GM23248 (cell line): ENCODE data around the gene PCED1A.

ENCODE experiments used
- EZH2 ChIP-seq: fragments of 200-600 bp; sonication (generic); IDR thresholded peaks from 2 replicates; pipeline ENCODE4 v1.6.1; 2018; ENCODE audit warnings: antibody characterized with exemption, mild to moderate bottlenecking; ENCODE audit not compliant: insufficient read depth, poor library complexity, severe bottlenecking
- EZH2phosphoT487 ChIP-seq: fragments of 200-600 bp; sonication (generic); IDR thresholded peaks from 2 replicates; pipeline ENCODE4 v1.6.1; 2018; ENCODE audit warnings: antibody characterized with exemption, moderate library complexity, mild to moderate bottlenecking, low read depth; ENCODE audit not compliant: insufficient read depth

GRCh38 chr20:2858591-2858990 lies 18.1 kb upstream of the PCED1A start:
- no peak for TF ChIP-seq EZH2
- TF ChIP-seq EZH2phosphoT487, result no peak
